Suprapubic skin (tissue), 4 donors: Measurements from ENCODE around the gene RXFP4. TPM values are rescaled to one million over a fixed set of nuclear protein-coding genes. Genes with fewer than 3 reads are reported as not detected.
A peak's percentile ranks its signal among the peaks of the same experiment; 100 is the strongest.
"Not testable (repeated sequence)": the region's sequence is repeated elsewhere in the genome, so short reads cannot be mapped to it uniquely, and the experiment has no call there.

Experiments used
- DNase-seq, 2 donors: peaks; one replicate each; pipeline ENCODE4 v3.0.0-alpha.2; 2019; ENCODE audit warnings: low spot score in 2 of 2
- H3K27ac ChIP-seq: fragments of 200-600 bp; sonication (generic); one replicate; pipeline ENCODE4 v1.5.1; 2019
- H3K27me3 ChIP-seq: fragments of 200-600 bp; sonication (generic); one replicate; pipeline ENCODE4 v1.5.1; 2019
- H3K36me3 ChIP-seq: fragments of 200-600 bp; sonication (generic); one replicate; pipeline ENCODE4 v1.5.1; 2019
- H3K4me1 ChIP-seq: fragments of 200-600 bp; sonication (generic); one replicate; pipeline ENCODE4 v1.5.1; 2019
- H3K4me3 ChIP-seq: fragments of 200-600 bp; sonication (generic); one replicate; pipeline ENCODE4 v1.5.1; 2019; ENCODE audit warnings: mild to moderate bottlenecking
- H3K9me3 ChIP-seq: fragments of 200-600 bp; sonication (generic); one replicate; pipeline ENCODE4 v1.5.1; 2019
- EP300 ChIP-seq: sonication (generic); formaldehyde crosslinking; IDR thresholded peaks from one replicate; pipeline ENCODE4 v1.6.1; 2017; ENCODE audit warnings: antibody characterized with exemption
- POLR2A ChIP-seq, 2 donors: fragments of 450-650 bp; IDR thresholded peaks; one replicate each; pipeline ENCODE4 v1.6.1; 2017; ENCODE audit warnings: antibody characterized with exemption in 2 of 2, mild to moderate bottlenecking in 2 of 2, moderate library complexity in 2 of 2
- POLR2AphosphoS5 ChIP-seq, 3 donors: sonication (generic); formaldehyde crosslinking; IDR thresholded peaks; one replicate each; pipeline ENCODE4 v1.6.1; 2017; ENCODE audit warnings: antibody characterized with exemption in 3 of 3
- WGBS: methylation state at CpG from one replicate; pipeline ENCODE4 v1.1.5; 2018; 5-methylcytosine and 5-hydroxymethylcytosine counted together
- total RNA-seq, 4 donors: library from RNA; depleted of rRNA; stranded (reverse); fragments of >200 nt; gene quantifications; one replicate each; pipeline ENCODE4 v1.1.0, GENCODE V29; 2016
- TF ChIP-seq, protein P1 (sequence below), 2 donors: fragments of 200-600 bp in 1 of 2; fragments of 450-650 bp in 1 of 2; sonication (generic) in 1 of 2; IDR thresholded peaks; one replicate each; pipeline ENCODE4 v1.5.1; 2016 to 2019; ENCODE audit warnings: antibody characterized with exemption in 2 of 2, mild to moderate bottlenecking in 1 of 2, moderate library complexity in 1 of 2

Gene RXFP4
- total RNA-seq, 4 donors from 2014 or later, result not detected

DNA sequence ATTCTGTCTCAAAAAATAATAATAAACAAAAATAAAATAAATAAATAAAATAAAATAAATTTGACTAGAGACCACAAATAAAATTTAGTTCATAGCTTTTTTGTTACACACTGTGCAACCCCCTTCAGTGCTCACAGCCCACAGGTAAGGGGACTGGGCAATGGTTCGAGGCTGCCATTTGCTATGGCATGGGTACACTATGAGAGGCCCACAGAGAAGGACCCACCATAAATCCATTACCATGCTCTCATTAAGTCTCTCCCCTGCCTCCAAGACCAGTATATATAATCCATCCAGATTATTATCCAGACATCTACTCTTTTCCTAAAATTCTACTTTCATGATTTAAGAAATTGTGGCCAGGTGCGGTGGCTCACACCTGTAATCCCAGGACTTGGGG is 21.6 kb upstream of the RXFP4 start:
- Histone ChIP-seq H3K27me3 (no peaks in the 10 kb centered on the region), H3K36me3 (peaks cover 100% of the 10 kb centered on the region), H3K4me3 (no peak overlapping the region), H3K27ac (no peak overlapping the region), H3K9me3 (no peaks in the 10 kb centered on the region), H3K4me1 (no peaks in the 10 kb centered on the region)
- TF ChIP-seq POLR2A (IDR thresholded peaks at IDR 0.05) (no peak), POLR2AphosphoS5 (IDR thresholded peaks at IDR 0.05) (no peak), EP300 (no peak)
- TF ChIP-seq, protein P1, sequence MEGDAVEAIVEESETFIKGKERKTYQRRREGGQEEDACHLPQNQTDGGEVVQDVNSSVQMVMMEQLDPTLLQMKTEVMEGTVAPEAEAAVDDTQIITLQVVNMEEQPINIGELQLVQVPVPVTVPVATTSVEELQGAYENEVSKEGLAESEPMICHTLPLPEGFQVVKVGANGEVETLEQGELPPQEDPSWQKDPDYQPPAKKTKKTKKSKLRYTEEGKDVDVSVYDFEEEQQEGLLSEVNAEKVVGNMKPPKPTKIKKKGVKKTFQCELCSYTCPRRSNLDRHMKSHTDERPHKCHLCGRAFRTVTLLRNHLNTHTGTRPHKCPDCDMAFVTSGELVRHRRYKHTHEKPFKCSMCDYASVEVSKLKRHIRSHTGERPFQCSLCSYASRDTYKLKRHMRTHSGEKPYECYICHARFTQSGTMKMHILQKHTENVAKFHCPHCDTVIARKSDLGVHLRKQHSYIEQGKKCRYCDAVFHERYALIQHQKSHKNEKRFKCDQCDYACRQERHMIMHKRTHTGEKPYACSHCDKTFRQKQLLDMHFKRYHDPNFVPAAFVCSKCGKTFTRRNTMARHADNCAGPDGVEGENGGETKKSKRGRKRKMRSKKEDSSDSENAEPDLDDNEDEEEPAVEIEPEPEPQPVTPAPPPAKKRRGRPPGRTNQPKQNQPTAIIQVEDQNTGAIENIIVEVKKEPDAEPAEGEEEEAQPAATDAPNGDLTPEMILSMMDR (IDR thresholded peaks at IDR 0.05), result no peak
- DNase-seq, result no peak
- WGBS, result 100% methylated on average over 2 of the region's 2 CpGs

DNA sequence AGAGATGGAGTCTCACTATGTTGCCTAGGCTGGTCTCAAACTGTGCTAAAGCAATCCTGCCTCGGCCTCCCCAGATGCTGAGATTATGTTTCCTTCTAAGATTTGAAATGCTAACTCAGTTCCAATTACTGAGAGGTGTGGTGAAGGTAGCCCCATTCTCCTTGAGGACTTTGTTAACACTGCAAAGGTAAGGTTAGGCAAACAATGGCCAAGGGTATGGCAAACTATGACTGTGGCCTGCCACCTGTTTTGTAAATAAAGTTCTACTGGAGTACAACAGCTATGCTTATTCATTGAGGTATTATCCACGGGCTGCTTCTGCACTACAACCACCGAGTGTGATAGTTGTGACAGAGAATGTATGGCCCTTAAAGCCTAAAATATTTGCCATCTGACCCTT is 20.7 kb upstream of the RXFP4 start:
- TF ChIP-seq POLR2AphosphoS5 (IDR thresholded peaks at IDR 0.05), result no peak
- TF ChIP-seq, protein P1 (IDR thresholded peaks at IDR 0.05), result no peak
- TF ChIP-seq POLR2A (IDR thresholded peaks at IDR 0.05), result no peak
- no peak for TF ChIP-seq EP300
- WGBS, result 98% methylated on average over 3 of the region's 3 CpGs
- Histone ChIP-seq H3K9me3 (no peaks in the 10 kb centered on the region), H3K27me3 (no peaks in the 10 kb centered on the region), H3K4me1 (no peaks in the 10 kb centered on the region), H3K4me3 (no peak overlapping the region), H3K27ac (no peak overlapping the region), H3K36me3 (peaks cover 100% of the 10 kb centered on the region)
- DNase-seq, result no peak

DNA sequence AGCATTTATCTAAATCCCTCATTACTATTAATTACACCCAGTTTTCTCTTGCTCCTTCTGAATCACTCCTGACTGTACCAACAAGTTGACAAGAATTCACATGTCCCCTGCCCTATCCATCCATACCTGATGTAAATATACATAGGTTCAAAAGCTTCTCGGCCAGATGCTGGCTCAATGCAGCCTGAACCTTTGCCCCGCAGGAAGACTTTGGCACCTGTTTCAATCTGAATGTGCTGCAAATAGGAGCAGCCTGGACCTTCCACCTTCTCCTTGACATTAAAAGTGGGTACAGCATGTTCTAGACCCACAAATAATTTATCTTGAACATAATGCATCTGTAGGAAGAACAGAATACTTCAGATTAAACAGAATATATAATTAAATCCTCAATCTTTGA is 15.9 kb upstream of the RXFP4 start:
- no peak overlapping the region for H3K27ac ChIP-seq
- no peak overlapping the region for H3K4me3 ChIP-seq
- 94% methylated on average over 2 of the region's 2 CpGs for WGBS
- DNase-seq, result no peak
- no peak for TF ChIP-seq EP300
- no peak for TF ChIP-seq POLR2AphosphoS5 (IDR thresholded peaks at IDR 0.05)
- TF ChIP-seq POLR2A (IDR thresholded peaks at IDR 0.05), result no peak
- TF ChIP-seq, protein P1 (IDR thresholded peaks at IDR 0.05), result no peak
- no peaks in the 10 kb centered on the region for H3K9me3 ChIP-seq
- no peaks in the 10 kb centered on the region for H3K27me3 ChIP-seq
- peaks cover 14% of the 10 kb centered on the region for H3K4me1 ChIP-seq
- H3K36me3 ChIP-seq, result peaks cover 99% of the 10 kb centered on the region

DNA sequence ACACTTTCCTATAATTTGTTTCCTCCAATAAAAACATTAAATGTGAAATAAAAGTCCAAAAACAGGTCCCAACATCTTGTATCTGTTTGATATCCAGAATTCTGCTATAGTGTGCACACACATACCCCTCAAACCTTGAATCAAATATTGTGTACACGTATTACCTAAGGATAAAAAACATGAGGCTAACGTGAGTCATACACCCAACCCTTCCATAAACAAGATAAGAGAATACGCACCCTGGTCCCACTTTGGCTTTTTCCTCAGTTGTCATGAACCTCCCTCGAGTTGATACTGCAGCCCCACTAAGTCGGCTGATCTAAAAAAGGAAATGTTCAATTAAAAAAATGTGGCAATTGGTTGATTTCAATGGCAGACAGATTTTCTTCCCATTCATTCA is 12.4 kb upstream of the RXFP4 start:
- TF ChIP-seq POLR2AphosphoS5 (IDR thresholded peaks at IDR 0.05) (no peak), POLR2A (IDR thresholded peaks at IDR 0.05) (no peak), EP300 (no peak)
- no peak overlapping the region for H3K4me3 ChIP-seq
- H3K4me1 ChIP-seq, result peaks cover 46% of the 10 kb centered on the region
- DNase-seq, result no peak
- H3K9me3 ChIP-seq, result no peaks in the 10 kb centered on the region
- WGBS, result 68% methylated on average over 5 of the region's 5 CpGs
- no peaks in the 10 kb centered on the region for H3K27me3 ChIP-seq
- peaks cover 68% of the 10 kb centered on the region for H3K36me3 ChIP-seq
- H3K27ac ChIP-seq, result no peak overlapping the region

DNA sequence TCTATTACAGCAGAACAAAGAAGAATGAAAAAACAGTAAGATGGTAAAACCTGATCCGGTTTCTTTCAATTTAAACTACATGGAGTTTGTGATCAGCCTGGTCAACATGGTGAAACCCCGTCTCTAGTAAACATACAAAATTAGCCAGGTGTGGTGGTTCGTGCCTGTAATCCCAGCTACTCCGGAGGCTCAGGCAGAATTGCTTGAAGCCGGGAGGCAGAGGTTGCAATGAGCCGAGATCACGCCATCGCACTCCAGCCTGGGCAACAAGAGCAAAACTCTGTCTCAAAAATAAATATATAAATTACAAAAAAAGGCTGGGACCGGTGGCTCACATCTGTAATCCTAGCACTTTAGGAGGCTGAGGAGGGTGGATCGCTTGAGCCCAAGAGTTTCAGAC is 10.7 kb upstream of the RXFP4 start:
- 80% methylated on average over 10 of the region's 10 CpGs for WGBS
- H3K27ac ChIP-seq, DNase-seq, H3K27me3 ChIP-seq, H3K9me3 ChIP-seq: not testable (repeated sequence)
- peaks cover 52% of the 10 kb centered on the region for H3K4me1 ChIP-seq
- peaks cover 52% of the 10 kb centered on the region for H3K36me3 ChIP-seq
- peak overlapping the region; percentile 25 for H3K4me3 ChIP-seq

DNA sequence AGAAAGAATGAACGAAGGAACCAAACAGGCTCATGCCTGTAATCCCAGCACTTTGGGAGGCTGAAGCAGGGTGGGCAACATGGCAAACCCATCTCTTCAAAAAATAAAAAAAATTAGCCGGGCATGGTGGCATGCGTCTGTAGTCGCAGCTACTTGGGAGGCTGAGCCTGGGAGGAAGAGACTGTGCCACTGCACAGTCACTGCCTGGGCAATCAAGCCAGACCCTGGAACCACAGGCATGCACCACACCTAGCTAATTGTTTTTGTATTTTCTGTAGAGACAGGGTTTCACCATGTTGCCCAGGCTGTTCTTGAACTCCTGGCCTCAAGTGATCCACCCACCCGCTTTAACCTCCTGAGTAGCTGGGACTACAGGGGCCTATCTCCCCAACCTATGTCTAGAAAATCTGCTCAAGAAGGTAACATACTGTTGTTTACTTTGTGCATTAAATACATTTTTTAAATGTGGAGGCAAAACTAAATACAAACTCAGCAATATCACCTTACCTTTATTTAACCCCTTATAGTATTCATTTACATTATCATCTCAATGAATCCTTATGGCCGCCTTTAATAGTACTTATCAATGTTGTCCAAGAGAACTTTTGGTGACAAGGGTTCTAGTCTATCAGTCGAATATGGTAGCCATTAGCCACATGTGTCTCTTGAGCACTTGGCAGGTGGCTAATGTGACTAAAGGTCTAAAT is 10.0 kb upstream of the RXFP4 start:
- Histone ChIP-seq H3K4me1 (peaks cover 52% of the 10 kb centered on the region), H3K27me3 (no peaks in the 10 kb centered on the region), H3K4me3 (peak overlapping the region; percentile 25), H3K36me3 (peaks cover 44% of the 10 kb centered on the region), H3K9me3 (no peaks in the 10 kb centered on the region), H3K27ac (no peak overlapping the region)
- 59% methylated on average over 7 of the region's 7 CpGs for WGBS
- no peak for DNase-seq
- TF ChIP-seq POLR2AphosphoS5 (IDR thresholded peaks at IDR 0.05), result no peak

DNA sequence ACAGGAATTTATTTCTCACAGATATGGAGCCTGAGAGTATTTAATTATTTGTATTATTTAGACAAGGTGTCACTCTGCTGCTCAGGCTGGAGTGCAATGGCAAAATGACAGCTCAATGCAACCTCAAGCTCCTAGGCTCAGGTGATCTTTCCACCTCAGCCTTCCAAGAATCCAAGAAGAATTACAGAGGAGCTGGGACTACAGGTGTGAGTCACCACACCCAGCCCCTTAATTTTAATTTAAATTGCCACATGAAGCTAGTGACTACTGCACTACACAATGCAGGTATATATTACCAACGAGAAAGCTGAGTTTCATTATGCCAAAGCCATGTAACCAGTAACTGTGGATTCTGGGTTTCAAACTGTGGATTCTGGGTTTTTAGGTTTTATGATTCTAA is 9.4 kb upstream of the RXFP4 start:
- Histone ChIP-seq H3K27me3 (no peaks in the 10 kb centered on the region), H3K9me3 (no peaks in the 10 kb centered on the region), H3K27ac (no peak overlapping the region), H3K4me1 (peaks cover 52% of the 10 kb centered on the region), H3K36me3 (peaks cover 38% of the 10 kb centered on the region), H3K4me3 (no peak overlapping the region)
- TF ChIP-seq POLR2A (IDR thresholded peaks at IDR 0.05), result no peak
- TF ChIP-seq, protein P1 (IDR thresholded peaks at IDR 0.05), result no peak
- TF ChIP-seq EP300, result no peak
- TF ChIP-seq POLR2AphosphoS5 (IDR thresholded peaks at IDR 0.05), result no peak
- no peak for DNase-seq
- WGBS, result 20% methylated on average over 1 of the region's 1 CpG
